K562 (cell line): Measurements from ENCODE around the gene MATR3. TPM values are rescaled to one million over a fixed set of nuclear protein-coding genes. Genes with fewer than 3 reads are reported as not detected.

Source experiments
- ATAC-seq: fragments of 200-7000 bp; cut with Tn5 transposase; 3 replicates; pipeline ENCODE4 v1.9.1; 2020; ENCODE audit warnings: moderate library complexity
- BruUV-seq: library from RNA; stranded (reverse); fragments of 400-500 nt; replicated peaks from 2 replicates; lab custom pipeline; 2021; lab: Mats Ljungman, UMichigan
- CTCF ChIA-PET: fragments of 300-600 bp; formaldehyde crosslinking; extraction: SDS; loops from one replicate; lab custom pipeline; 2021; ENCODE audit warnings: low intra/inter-chr PET ratio; lab: Yijun Ruan, JAX
- POLR2A ChIA-PET: fragments of 300-600, 350-650 bp; sonication (Branson Sonifier 250); formaldehyde crosslinking; extraction: SDS; loops from one replicate; lab custom pipeline; 2021; ENCODE audit warnings: antibody characterized with exemption, inconsistent platforms; lab: Yijun Ruan, JAX
- DNase-seq, 4 experiments: peaks; one replicate each; pipeline versions ENCODE4 v3.0.0 to v3.0.0-alpha.2; 2011 to 2018; ENCODE audit warnings: low spot score in 3 of 4, mixed read lengths in 3 of 4; ENCODE audit errors: extremely low read depth in 1 of 4
- FAIRE-seq: peaks from 2 replicates; lab custom pipeline; 2011; peaks lifted over from hg19 to GRCh38; lab: Jason Lieb, UNC
- H2AFZ ChIP-seq: 2 replicates; pipeline ENCODE4 v1.6.0; 2011; ENCODE audit warnings: low read depth, low read length, control low read depth, inconsistent platforms
- H3K27ac ChIP-seq: fragments of 200-600 bp; 3 replicates; pipeline ENCODE4 v1.8.0; 2011; ENCODE audit warnings: low read depth, mild to moderate bottlenecking, control low read depth, inconsistent platforms, low read length, moderate library complexity, mixed read lengths; ENCODE audit errors: extremely low read depth
- H3K27me3 ChIP-seq, 2 experiments: fragments of 300-600 bp in 1 of 2; 2 replicates in 1 of 2; 3 replicates in 1 of 2; pipeline versions ENCODE4 v1.6.0 to v1.8.0; 2011; ENCODE audit warnings: inconsistent platforms in 2 of 2, low read length in 2 of 2, mild to moderate bottlenecking in 1 of 2, mixed read lengths in 1 of 2, moderate library complexity in 1 of 2; ENCODE audit not compliant: control insufficient read depth in 2 of 2, insufficient read depth in 2 of 2
- H3K36me3 ChIP-seq: fragments of 300-600 bp; 3 replicates; pipeline ENCODE4 v1.8.0; 2011; ENCODE audit warnings: mild to moderate bottlenecking, low read length, inconsistent platforms; ENCODE audit not compliant: control insufficient read depth, insufficient read depth
- H3K4me1 ChIP-seq, 2 experiments: fragments of 200-600 bp in 1 of 2; replicated peaks in 1 of 2; 2 replicates in 1 of 2; 3 replicates in 1 of 2; pipeline versions ENCODE4 v1.5.1 to v1.8.0; 2011; ENCODE audit warnings: inconsistent platforms in 2 of 2, low read length in 2 of 2, mild to moderate bottlenecking in 1 of 2, mixed read lengths in 1 of 2, moderate library complexity in 1 of 2; ENCODE audit not compliant: control insufficient read depth in 2 of 2, insufficient read depth in 2 of 2
- H3K4me2 ChIP-seq: 2 replicates; pipeline ENCODE4 v1.6.1; 2011; ENCODE audit warnings: low read length, control low read depth, inconsistent platforms, mixed read lengths; ENCODE audit not compliant: insufficient read depth
- H3K4me3 ChIP-seq: fragments of 200-600 bp; sonication (generic), shearing (Covaris generic); 2 replicates; pipeline ENCODE4 v1.5.1; 2016; ENCODE audit warnings: control low read depth, inconsistent platforms
- H3K79me2 ChIP-seq: fragments of 200-600 bp; 3 replicates; pipeline ENCODE4 v1.8.0; 2011; ENCODE audit warnings: low read length, inconsistent platforms; ENCODE audit not compliant: control insufficient read depth, insufficient read depth
- H3K9ac ChIP-seq, 2 experiments: 2 replicates each; pipeline versions ENCODE4 v1.6.0 to v1.6.1; 2011; ENCODE audit warnings: low read depth in 2 of 2, low read length in 2 of 2, control low read depth in 1 of 2, inconsistent platforms in 1 of 2, mild to moderate bottlenecking in 1 of 2, mixed read lengths in 1 of 2; ENCODE audit not compliant: insufficient read depth in 1 of 2
- H3K9me1 ChIP-seq: one replicate; pipeline ENCODE4 v1.6.0; 2011; ENCODE audit warnings: inconsistent platforms, mild to moderate bottlenecking, low read length, moderate library complexity; ENCODE audit not compliant: control insufficient read depth, insufficient read depth
- H3K9me3 ChIP-seq: replicated peaks from 2 replicates; pipeline ENCODE4 v1.5.1; 2011; ENCODE audit warnings: low read depth, low read length, inconsistent platforms; ENCODE audit not compliant: control insufficient read depth, insufficient read depth
- H4K20me1 ChIP-seq: replicated peaks from 2 replicates; pipeline ENCODE4 v1.6.1; 2011; ENCODE audit warnings: low read length, inconsistent platforms, mixed read lengths; ENCODE audit not compliant: control insufficient read depth, insufficient read depth
- ARNT ChIP-seq, 2 experiments: fragments of 450-650 bp; IDR thresholded peaks; 2 replicates each; pipeline ENCODE4 v1.6.1; 2016; ENCODE audit warnings: mild to moderate bottlenecking in 1 of 2
- CREB1 ChIP-seq, 2 experiments: sonication (generic) in 1 of 2; formaldehyde crosslinking in 1 of 2; IDR thresholded peaks; 2 replicates each; pipeline versions ENCODE4 v1.6.1 to v1.8.0; 2012 to 2022; ENCODE audit warnings: inconsistent platforms in 1 of 2, mild to moderate bottlenecking in 1 of 2, missing genetic modification reagents in 1 of 2, moderate library complexity in 1 of 2
- ELF2 ChIP-seq: fragments of 250-450 bp; sonication (Bioruptor Pico); IDR thresholded peaks from 2 replicates; pipeline ENCODE4 v1.5.0; 2021; ENCODE audit warnings: mild to moderate bottlenecking
- FOXP1 ChIP-seq: sonication (generic); formaldehyde crosslinking; IDR thresholded peaks from 2 replicates; pipeline ENCODE4 v1.8.0; 2022; ENCODE audit warnings: mild to moderate bottlenecking, missing genetic modification reagents
- GTF2A2 ChIP-seq: IDR thresholded peaks from 2 replicates; pipeline ENCODE4 v1.6.1; 2016; ENCODE audit warnings: mild to moderate bottlenecking, missing genetic modification characterization, missing compliant biosample characterization
- HMG20B ChIP-seq: fragments of 250-450 bp; sonication (Bioruptor Pico); IDR thresholded peaks from 2 replicates; pipeline ENCODE4 v1.5.0; 2021; ENCODE audit warnings: mild to moderate bottlenecking
- MTA1 ChIP-seq: fragments of 450-650 bp; IDR thresholded peaks from 2 replicates; pipeline ENCODE4 v1.6.1; 2017; ENCODE audit warnings: borderline replicate concordance
- NFE2L1 ChIP-seq: fragments of 450-650 bp; IDR thresholded peaks from 2 replicates; pipeline ENCODE4 v1.6.1; 2016; ENCODE audit warnings: missing genetic modification characterization, low read depth, mild to moderate bottlenecking, missing compliant biosample characterization, moderate library complexity, borderline replicate concordance
- NFRKB ChIP-seq: fragments of 450-650 bp; IDR thresholded peaks from 2 replicates; pipeline ENCODE4 v1.6.1; 2016; ENCODE audit warnings: low read depth
- PHF8 ChIP-seq: fragments of 200-600 bp; sonication (generic); IDR thresholded peaks from 2 replicates; pipeline ENCODE4 v1.6.1; 2012; ENCODE audit warnings: mixed run types, mild to moderate bottlenecking, inconsistent platforms, low read length, moderate library complexity, borderline replicate concordance
- PML ChIP-seq: IDR thresholded peaks from 2 replicates; pipeline ENCODE4 v1.6.1; 2012; ENCODE audit warnings: low read length, inconsistent platforms
- RBM25 ChIP-seq: fragments of 200-400 bp; formaldehyde crosslinking; IDR thresholded peaks from 2 replicates; pipeline ENCODE4 v1.6.1; 2018; ENCODE audit warnings: low read length, low read depth, moderate library complexity; ENCODE audit not compliant: severe bottlenecking
- SREBF2 ChIP-seq: sonication (generic); formaldehyde crosslinking; IDR thresholded peaks from 2 replicates; pipeline ENCODE4 v1.4.0; 2020; ENCODE audit warnings: mild to moderate bottlenecking, missing genetic modification reagents
- ZKSCAN8 ChIP-seq: fragments of 200-800 bp; sonication (Bioruptor generic); IDR thresholded peaks from 2 replicates; pipeline ENCODE4 v1.6.1; 2016; ENCODE audit warnings: missing genetic modification characterization, missing compliant biosample characterization
- ZNF134 ChIP-seq: fragments of 250-450 bp; sonication (Bioruptor Pico); conservative IDR thresholded peaks from 2 replicates; pipeline ENCODE4 v1.4.0; 2020
- WGBS: fragments of 100-300 bp; shearing (Covaris generic); methylation state at CpG from one replicate; pipeline ENCODE4 v1.1.6; 2016; ENCODE audit warnings: low coverage, mixed read lengths; ENCODE audit not compliant: insufficient coverage; ENCODE audit errors: missing lambda C conversion rate; 5-methylcytosine and 5-hydroxymethylcytosine counted together
- in situ Hi-C: fragments of 300-500 bp; cut with MboI; formaldehyde crosslinking; loops from 4 replicates; pipeline ENCODE4 v1.15.0; 2018; ENCODE audit warnings: inconsistent platforms, mixed read lengths
- intact Hi-C: fragments of 100-400 bp; cut with micrococcal nuclease; formaldehyde crosslinking; loops from 2 replicates; pipeline ENCODE4 v1.14.2; 2022
- polyA plus RNA-seq, 8 experiments: library from polyadenylated mRNA; depleted of rRNA in 4 of 8; stranded (reverse) in 5 of 8; unstranded in 3 of 8; fragments of >200 nt; fragmentation: Nextera tagmentation in 2 of 8; fragmentation: Illumina TruSeq in 1 of 8; extraction: Ambion mirVana in 2 of 8; extraction: Trizol in 1 of 8; gene quantifications; 2 replicates each; pipeline versions ENCODE4 v1.2.1 to v1.2.3, GENCODE V29; 2011 to 2014; ENCODE audit warnings: inconsistent platforms in 1 of 8, missing spikeins in 1 of 8
- total RNA-seq, 7 experiments: library from RNA; depleted of rRNA in 6 of 7; stranded (reverse); fragments of >200 nt in 6 of 7; fragmentation: Illumina TruSeq in 2 of 7; extraction: Trizol in 2 of 7; gene quantifications; 2 replicates each; pipeline versions ENCODE4 v1.2.1 to v1.2.3, GENCODE V29; 2011 to 2021; ENCODE audit warnings: low replicate concordance in 1 of 7
- TF ChIP-seq, protein P1 (sequence below): fragments of 200-400 bp; formaldehyde crosslinking; IDR thresholded peaks from 2 replicates; pipeline ENCODE4 v1.6.1; 2017; ENCODE audit warnings: mild to moderate bottlenecking, low read depth, low read length, moderate library complexity
- TF ChIP-seq, protein P2 (sequence below): fragments of 450-650 bp; formaldehyde crosslinking; IDR thresholded peaks from 2 replicates; pipeline ENCODE4 v1.4.0; 2020; ENCODE audit warnings: mild to moderate bottlenecking, moderate library complexity
- TF ChIP-seq, protein P3 (sequence below): fragments of 450-650 bp; IDR thresholded peaks from 2 replicates; pipeline ENCODE4 v1.7.0; 2016; ENCODE audit warnings: borderline replicate concordance

The MATR3 gene
- total and polyA plus RNA-seq, 9 of the 15 experiments (the other 6 are each of a cell fraction or from before 2014, with no cell fraction given) = 150 to 425 (median 263) TPM

DNA sequence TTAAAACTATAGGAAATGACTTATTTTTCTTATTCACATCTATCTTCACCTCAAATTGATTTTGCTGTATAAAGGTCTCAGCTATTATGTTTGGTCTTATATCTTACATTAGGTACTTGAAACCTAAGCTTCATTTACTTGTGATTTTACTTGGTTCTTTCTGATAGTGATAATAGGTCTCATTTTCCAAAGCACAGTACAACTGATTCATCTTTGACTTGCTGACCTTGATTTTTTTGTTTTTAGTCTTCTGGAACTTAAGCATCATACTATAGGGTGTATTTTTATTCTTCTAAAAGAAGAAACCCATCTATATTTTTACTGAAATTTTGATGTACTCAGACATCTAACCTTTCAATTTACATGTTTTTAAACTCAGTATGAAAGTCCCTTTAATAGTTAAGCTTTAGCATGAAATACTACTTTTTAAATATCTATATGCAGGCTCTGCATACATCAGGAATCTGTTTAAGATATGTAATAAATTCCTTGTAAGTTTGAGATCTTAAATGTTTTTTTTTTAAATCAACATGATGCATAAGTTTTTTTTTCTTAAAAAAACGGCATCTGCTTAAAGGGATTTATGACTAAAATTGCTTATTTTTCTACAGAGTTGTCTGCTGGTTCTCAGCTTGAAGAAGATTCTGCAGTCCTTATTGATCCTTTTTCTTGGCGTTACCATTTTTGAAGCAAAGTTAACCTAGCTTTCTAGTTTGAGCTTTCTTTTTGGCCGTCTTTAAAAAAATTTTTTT is 13.3 kb downstream of the MATR3 start:
- ATAC-seq = no peak
- 73% methylated on average over 3 of the region's 3 CpGs for WGBS
- CTCF ChIA-PET = no interaction called here
- TF ChIP-seq MTA1 = no peak
- TF ChIP-seq PML = no peak
- TF ChIP-seq ARNT (IDR thresholded peaks at IDR 0.05) = no peak
- TF ChIP-seq, protein P1, sequence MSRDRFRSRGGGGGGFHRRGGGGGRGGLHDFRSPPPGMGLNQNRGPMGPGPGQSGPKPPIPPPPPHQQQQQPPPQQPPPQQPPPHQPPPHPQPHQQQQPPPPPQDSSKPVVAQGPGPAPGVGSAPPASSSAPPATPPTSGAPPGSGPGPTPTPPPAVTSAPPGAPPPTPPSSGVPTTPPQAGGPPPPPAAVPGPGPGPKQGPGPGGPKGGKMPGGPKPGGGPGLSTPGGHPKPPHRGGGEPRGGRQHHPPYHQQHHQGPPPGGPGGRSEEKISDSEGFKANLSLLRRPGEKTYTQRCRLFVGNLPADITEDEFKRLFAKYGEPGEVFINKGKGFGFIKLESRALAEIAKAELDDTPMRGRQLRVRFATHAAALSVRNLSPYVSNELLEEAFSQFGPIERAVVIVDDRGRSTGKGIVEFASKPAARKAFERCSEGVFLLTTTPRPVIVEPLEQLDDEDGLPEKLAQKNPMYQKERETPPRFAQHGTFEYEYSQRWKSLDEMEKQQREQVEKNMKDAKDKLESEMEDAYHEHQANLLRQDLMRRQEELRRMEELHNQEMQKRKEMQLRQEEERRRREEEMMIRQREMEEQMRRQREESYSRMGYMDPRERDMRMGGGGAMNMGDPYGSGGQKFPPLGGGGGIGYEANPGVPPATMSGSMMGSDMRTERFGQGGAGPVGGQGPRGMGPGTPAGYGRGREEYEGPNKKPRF = no peak
- TF ChIP-seq HMG20B (CRISPR knock-in tag) = no peak
- no peak for TF ChIP-seq NFRKB
- no peak for TF ChIP-seq PHF8
- TF ChIP-seq GTF2A2 (tag) = no peak
- no peak for TF ChIP-seq ZNF134 (CRISPR knock-in tag)
- no peak for TF ChIP-seq ELF2 (CRISPR knock-in tag)
- TF ChIP-seq FOXP1 (CRISPR knock-in tag) = no peak
- TF ChIP-seq NFE2L1 (tag) = no peak
- TF ChIP-seq, protein P2, sequence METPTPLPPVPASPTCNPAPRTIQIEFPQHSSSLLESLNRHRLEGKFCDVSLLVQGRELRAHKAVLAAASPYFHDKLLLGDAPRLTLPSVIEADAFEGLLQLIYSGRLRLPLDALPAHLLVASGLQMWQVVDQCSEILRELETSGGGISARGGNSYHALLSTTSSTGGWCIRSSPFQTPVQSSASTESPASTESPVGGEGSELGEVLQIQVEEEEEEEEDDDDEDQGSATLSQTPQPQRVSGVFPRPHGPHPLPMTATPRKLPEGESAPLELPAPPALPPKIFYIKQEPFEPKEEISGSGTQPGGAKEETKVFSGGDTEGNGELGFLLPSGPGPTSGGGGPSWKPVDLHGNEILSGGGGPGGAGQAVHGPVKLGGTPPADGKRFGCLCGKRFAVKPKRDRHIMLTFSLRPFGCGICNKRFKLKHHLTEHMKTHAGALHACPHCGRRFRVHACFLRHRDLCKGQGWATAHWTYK (CRISPR knock-in tag) = no peak
- TF ChIP-seq, protein P3, sequence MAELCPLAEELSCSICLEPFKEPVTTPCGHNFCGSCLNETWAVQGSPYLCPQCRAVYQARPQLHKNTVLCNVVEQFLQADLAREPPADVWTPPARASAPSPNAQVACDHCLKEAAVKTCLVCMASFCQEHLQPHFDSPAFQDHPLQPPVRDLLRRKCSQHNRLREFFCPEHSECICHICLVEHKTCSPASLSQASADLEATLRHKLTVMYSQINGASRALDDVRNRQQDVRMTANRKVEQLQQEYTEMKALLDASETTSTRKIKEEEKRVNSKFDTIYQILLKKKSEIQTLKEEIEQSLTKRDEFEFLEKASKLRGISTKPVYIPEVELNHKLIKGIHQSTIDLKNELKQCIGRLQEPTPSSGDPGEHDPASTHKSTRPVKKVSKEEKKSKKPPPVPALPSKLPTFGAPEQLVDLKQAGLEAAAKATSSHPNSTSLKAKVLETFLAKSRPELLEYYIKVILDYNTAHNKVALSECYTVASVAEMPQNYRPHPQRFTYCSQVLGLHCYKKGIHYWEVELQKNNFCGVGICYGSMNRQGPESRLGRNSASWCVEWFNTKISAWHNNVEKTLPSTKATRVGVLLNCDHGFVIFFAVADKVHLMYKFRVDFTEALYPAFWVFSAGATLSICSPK = no peak
- TF ChIP-seq RBM25 = no peak
- TF ChIP-seq CREB1 (IDR thresholded peaks at IDR 0.05) = no peak
- no peak for TF ChIP-seq CREB1 (CRISPR knock-in tag; IDR thresholded peaks at IDR 0.05)
- no peak for TF ChIP-seq SREBF2 (CRISPR knock-in tag)
- no peak for TF ChIP-seq ZKSCAN8 (CRISPR knock-in tag)

More for the DNA sequence above, 13.3 kb downstream of the MATR3 start:
- H3K27ac ChIP-seq = no peak overlapping the region
- BruUV-seq = no TSS peak
- no peak overlapping the region for H3K9ac ChIP-seq
- no peak for DNase-seq
- H3K27me3 ChIP-seq = no peaks in the 10 kb centered on the region
- no peak overlapping the region for H3K4me2 ChIP-seq
- H3K4me1 ChIP-seq = peaks cover 10 to 19% of the 10 kb centered on the region in 2 experiments; a peak in 3 of 5 replicates
- in situ Hi-C loops (no loop called here), intact Hi-C loops (no loop called here)
- no peak for FAIRE-seq
- H3K4me3 ChIP-seq = no peak overlapping the region
- H4K20me1 ChIP-seq = peaks cover 65% of the 10 kb centered on the region
- peaks cover 100% of the 10 kb centered on the region for H3K79me2 ChIP-seq
- H3K9me1 ChIP-seq = peaks cover 9% of the 10 kb centered on the region
- no peaks in the 10 kb centered on the region for H3K9me3 ChIP-seq
- no peak overlapping the region for H2AFZ ChIP-seq
- POLR2A ChIA-PET = interaction anchor here (2.3 to 7.4 kb wide), 3 partner anchors 10 to 13 kb away, joined by 7 to 105 read pairs (median 16); partner anchors contain the start of gene MATR3
- H3K36me3 ChIP-seq = peaks cover 59% of the 10 kb centered on the region; the same call in 2 of the 3 replicates
